Endothelial cell of umbilical vein (primary cell): ENCODE results near the gene SUPT16H. TPM values are rescaled to one million over a fixed set of nuclear protein-coding genes. Genes with fewer than 3 reads are reported as not detected.

Source experiments
- BruUV-seq: library from RNA; stranded (reverse); fragments of 400-500 nt; replicated peaks from 2 replicates; lab custom pipeline; 2021; lab: Mats Ljungman, UMichigan
- CTCF ChIA-PET: fragments of 300-600, 350-600 bp; sonication (Branson Sonifier 250); formaldehyde crosslinking; loops from one replicate; lab custom pipeline; 2021; ENCODE audit warnings: antibody characterized with exemption, inconsistent platforms; lab: Charles Lee
- POLR2A ChIA-PET: fragments of 300-600, 350-600 bp; sonication (Branson Sonifier 250); formaldehyde crosslinking; loops from one replicate; lab custom pipeline; 2021; ENCODE audit warnings: antibody characterized with exemption, inconsistent platforms; lab: Charles Lee
- DNase-seq: peaks from one replicate; pipeline ENCODE4 v3.0.0-alpha.2; 2011; ENCODE audit warnings: low read depth, low spot score
- FAIRE-seq: peaks from 2 replicates; lab custom pipeline; 2011; peaks lifted over from hg19 to GRCh38; lab: Jason Lieb, UNC
- H2AFZ ChIP-seq: 2 replicates; pipeline ENCODE4 v1.6.0; 2012; ENCODE audit warnings: low read depth, low read length, control low read depth, inconsistent platforms
- H3K27ac ChIP-seq: 2 replicates; pipeline ENCODE4 v1.5.1; 2011; ENCODE audit warnings: low read depth, mild to moderate bottlenecking, control low read depth, low read length, moderate library complexity; ENCODE audit not compliant: insufficient read depth
- H3K27me3 ChIP-seq, 2 experiments: 2 replicates each; pipeline versions ENCODE4 v1.6.0 to v1.6.1; 2011; ENCODE audit warnings: low read length in 2 of 2, mixed read lengths in 1 of 2; ENCODE audit not compliant: control insufficient read depth in 2 of 2, insufficient read depth in 2 of 2
- H3K36me3 ChIP-seq, 2 experiments: 2 replicates in 1 of 2; 3 replicates in 1 of 2; pipeline ENCODE4 v1.5.1; 2011; ENCODE audit warnings: low read length in 2 of 2, mild to moderate bottlenecking in 1 of 2, moderate library complexity in 1 of 2; ENCODE audit not compliant: control insufficient read depth in 2 of 2, insufficient read depth in 2 of 2; ENCODE audit errors: extremely low read depth in 1 of 2
- H3K4me1 ChIP-seq: 3 replicates; pipeline ENCODE4 v1.5.1; 2011; ENCODE audit warnings: mild to moderate bottlenecking, low read length; ENCODE audit not compliant: control insufficient read depth, insufficient read depth; ENCODE audit errors: extremely low read depth
- H3K4me2 ChIP-seq: 2 replicates; pipeline ENCODE4 v1.6.1; 2011; ENCODE audit warnings: low read length, control low read depth, mixed read lengths; ENCODE audit not compliant: insufficient read depth
- H3K4me3 ChIP-seq, 3 experiments: fragments of 200-600 bp in 1 of 3; sonication (generic), shearing (Covaris generic) in 1 of 3; replicated peaks in 1 of 3; 2 replicates each; pipeline ENCODE4 v1.5.1; 2011 to 2016; ENCODE audit warnings: control low read depth in 3 of 3, low read length in 3 of 3, mild to moderate bottlenecking in 2 of 3, inconsistent platforms in 1 of 3, low read depth in 1 of 3, moderate library complexity in 1 of 3; ENCODE audit not compliant: insufficient read depth in 1 of 3
- H3K79me2 ChIP-seq: 2 replicates; pipeline ENCODE4 v1.6.0; 2012; ENCODE audit warnings: low read length, inconsistent platforms; ENCODE audit not compliant: control insufficient read depth, insufficient read depth
- H3K9ac ChIP-seq: replicated peaks from 2 replicates; pipeline ENCODE3; 2011; ENCODE audit warnings: low read length, control low read depth; ENCODE audit not compliant: insufficient read depth; ENCODE audit errors: extremely low read depth
- H3K9me1 ChIP-seq: replicated peaks from 3 replicates; pipeline ENCODE4 v1.6.0; 2011; ENCODE audit warnings: mild to moderate bottlenecking, low read length; ENCODE audit not compliant: control insufficient read depth, insufficient read depth; ENCODE audit errors: extremely low read depth
- H3K9me3 ChIP-seq: replicated peaks from 2 replicates; pipeline ENCODE4 v1.5.1; 2012; ENCODE audit warnings: low read length, inconsistent platforms; ENCODE audit not compliant: control insufficient read depth, insufficient read depth
- H4K20me1 ChIP-seq: replicated peaks from 2 replicates; pipeline ENCODE3; 2011; ENCODE audit warnings: mild to moderate bottlenecking, low read length; ENCODE audit not compliant: control insufficient read depth, insufficient read depth; ENCODE audit errors: extremely low read depth
- EZH2 ChIP-seq: IDR thresholded peaks from 2 replicates; pipeline ENCODE4 v1.6.1; 2012; ENCODE audit warnings: borderline replicate concordance, low read depth, mild to moderate bottlenecking, moderate library complexity, low read length, inconsistent platforms; ENCODE audit not compliant: severe bottlenecking
- FOS ChIP-seq: IDR thresholded peaks from 2 replicates; pipeline ENCODE4 v1.6.1; 2011; ENCODE audit warnings: mild to moderate bottlenecking, low read length, moderate library complexity, borderline replicate concordance; ENCODE audit not compliant: insufficient read depth
- GATA2 ChIP-seq: IDR thresholded peaks from 2 replicates; pipeline ENCODE4 v1.7.0; 2011; ENCODE audit warnings: low read depth, mild to moderate bottlenecking, moderate library complexity, mixed read lengths, low read length; ENCODE audit not compliant: insufficient read length, insufficient read depth
- JUN ChIP-seq: IDR thresholded peaks from 2 replicates; pipeline ENCODE4 v1.6.1; 2011; ENCODE audit warnings: borderline replicate concordance, low read depth; ENCODE audit not compliant: insufficient read length, insufficient read depth
- MAX ChIP-seq: IDR thresholded peaks from 2 replicates; pipeline ENCODE4 v1.6.1; 2011; ENCODE audit not compliant: insufficient read depth, insufficient read length
- MYC ChIP-seq: IDR thresholded peaks from one replicate; pipeline ENCODE4 v1.6.1; 2011; ENCODE audit warnings: mild to moderate bottlenecking, low read depth, low read length
- POLR2A ChIP-seq: IDR thresholded peaks from 2 replicates; pipeline ENCODE4 v1.6.1; 2012; ENCODE audit warnings: low read depth, mild to moderate bottlenecking, control low read depth, low read length
- POLR2AphosphoS5 ChIP-seq: IDR thresholded peaks from 2 replicates; pipeline ENCODE4 v1.6.1; 2012; ENCODE audit warnings: low read depth, mild to moderate bottlenecking, control low read depth, low read length, moderate library complexity; ENCODE audit not compliant: insufficient read depth
- dilution Hi-C: fragments of 300-500 bp; cut with MboI; formaldehyde crosslinking; loops from one replicate; pipeline ENCODE4 v1.15.0; 2019; ENCODE audit warnings: low sequenced_read_pairs; ENCODE audit not compliant: extremely low pct_ligation_motif_present
- intact Hi-C: fragments of 100-400 bp; cut with micrococcal nuclease; formaldehyde crosslinking; loops from one replicate; pipeline ENCODE4 v1.10.0; 2022
- polyA plus RNA-seq, 4 experiments: library from polyadenylated mRNA; depleted of rRNA in 3 of 4; stranded (reverse) in 3 of 4; unstranded in 1 of 4; fragments of >200 nt; gene quantifications; 2 replicates each; pipeline versions ENCODE4 v1.2.1 to v1.2.3, GENCODE V29; 2011 to 2012; ENCODE audit warnings: missing spikeins in 1 of 4
- total RNA-seq: library from RNA; stranded (reverse); gene quantifications from 2 replicates; pipeline ENCODE4 v1.2.3, GENCODE V29; 2021
- TF ChIP-seq, protein P1 (sequence below), 2 donors: IDR thresholded peaks; 1 replicate in 1 of 2; 2 replicates in 1 of 2; pipeline ENCODE4 v1.5.1; 2011; ENCODE audit warnings: low read length in 2 of 2, mild to moderate bottlenecking in 2 of 2, moderate library complexity in 2 of 2, control low read depth in 1 of 2, inconsistent platforms in 1 of 2, low read depth in 1 of 2; ENCODE audit not compliant: insufficient read depth in 1 of 2; ENCODE audit errors: extremely low read depth in 1 of 2

SUPT16H gene
- total and polyA plus RNA-seq, 2 donors (not counting 3 experiments of a cell fraction or from before 2014, with no cell fraction given): 53.1 to 100 TPM

DNA sequence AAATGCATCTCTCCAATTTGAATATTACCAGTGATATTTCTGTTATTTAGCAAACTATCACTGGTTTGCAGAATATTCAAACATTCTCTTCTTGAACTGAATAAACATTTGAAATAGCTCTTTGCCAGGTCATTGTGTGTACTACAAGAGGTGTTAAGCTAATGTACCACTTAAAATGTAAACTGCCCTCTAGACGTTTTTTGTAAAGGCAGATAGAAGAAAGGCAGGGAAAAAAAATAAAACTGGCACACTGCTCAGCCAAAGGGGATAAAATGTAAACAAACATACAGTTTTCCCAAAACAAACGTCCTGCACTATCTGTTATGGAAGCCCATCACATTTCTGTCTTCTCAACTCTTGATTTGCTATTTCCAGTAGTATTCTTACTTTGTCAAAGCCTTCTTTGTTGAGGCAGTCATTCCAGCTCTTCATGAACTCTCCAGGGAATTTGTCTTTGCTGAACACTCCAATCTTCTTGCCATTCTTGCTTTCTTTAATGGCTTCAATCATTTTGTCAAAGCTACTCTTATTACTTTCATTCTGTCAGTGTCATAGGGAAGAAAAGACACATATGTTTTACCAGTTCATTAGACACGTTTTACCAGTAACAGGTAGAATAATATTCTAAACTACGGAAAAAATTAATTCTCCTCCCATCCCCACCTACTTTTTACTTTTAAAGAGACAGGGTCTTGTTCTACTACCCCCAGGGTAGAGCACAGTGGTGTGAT is 13.7 kb downstream of the SUPT16H start:
- intact Hi-C loops: loop anchor here (5.0 kb wide), 1 partner anchor 187 kb away; no protein-coding TSS in a partner anchor

More for the DNA sequence above, 13.7 kb downstream of the SUPT16H start:
- TF ChIP-seq EZH2 (no peak), GATA2 (no peak), MYC (no peak), JUN (no peak), FOS (no peak), MAX (no peak), POLR2A (no peak), POLR2AphosphoS5 (no peak)
- TF ChIP-seq, protein P1, sequence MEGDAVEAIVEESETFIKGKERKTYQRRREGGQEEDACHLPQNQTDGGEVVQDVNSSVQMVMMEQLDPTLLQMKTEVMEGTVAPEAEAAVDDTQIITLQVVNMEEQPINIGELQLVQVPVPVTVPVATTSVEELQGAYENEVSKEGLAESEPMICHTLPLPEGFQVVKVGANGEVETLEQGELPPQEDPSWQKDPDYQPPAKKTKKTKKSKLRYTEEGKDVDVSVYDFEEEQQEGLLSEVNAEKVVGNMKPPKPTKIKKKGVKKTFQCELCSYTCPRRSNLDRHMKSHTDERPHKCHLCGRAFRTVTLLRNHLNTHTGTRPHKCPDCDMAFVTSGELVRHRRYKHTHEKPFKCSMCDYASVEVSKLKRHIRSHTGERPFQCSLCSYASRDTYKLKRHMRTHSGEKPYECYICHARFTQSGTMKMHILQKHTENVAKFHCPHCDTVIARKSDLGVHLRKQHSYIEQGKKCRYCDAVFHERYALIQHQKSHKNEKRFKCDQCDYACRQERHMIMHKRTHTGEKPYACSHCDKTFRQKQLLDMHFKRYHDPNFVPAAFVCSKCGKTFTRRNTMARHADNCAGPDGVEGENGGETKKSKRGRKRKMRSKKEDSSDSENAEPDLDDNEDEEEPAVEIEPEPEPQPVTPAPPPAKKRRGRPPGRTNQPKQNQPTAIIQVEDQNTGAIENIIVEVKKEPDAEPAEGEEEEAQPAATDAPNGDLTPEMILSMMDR (IDR thresholded peaks at IDR 0.05; ENCODE audit: extremely low read depth in 1 of 2, insufficient read depth in 1 of 2, low read depth in 1 of 2, low read length in 2 of 2): no peak
- peaks cover 16% of the 10 kb centered on the region for H3K79me2 ChIP-seq
- peaks cover 20 to 26% of the 10 kb centered on the region in 2 experiments for H3K36me3 ChIP-seq
- H3K27me3 ChIP-seq: no peaks in the 10 kb centered on the region
- dilution Hi-C loops: no loop called here
- DNase-seq (no peak), FAIRE-seq (no peak)
- H3K27ac ChIP-seq: no peak overlapping the region
- no peak overlapping the region for H2AFZ ChIP-seq
- H3K9ac ChIP-seq: no peak overlapping the region
- no peaks in the 10 kb centered on the region for H4K20me1 ChIP-seq
- ChIA-PET CTCF (interaction anchor here (0.7 kb wide), 1 partner anchor 14 kb away, joined by 3 read pairs; the partner anchor contains the start of gene SUPT16H), POLR2A (no interaction called here)
- no peaks in the 10 kb centered on the region for H3K9me1 ChIP-seq
- H3K4me2 ChIP-seq: no peak overlapping the region
- no TSS peak for BruUV-seq
- no peak overlapping the region for H3K4me3 ChIP-seq
- H3K4me1 ChIP-seq: no peaks in the 10 kb centered on the region
- no peaks in the 10 kb centered on the region for H3K9me3 ChIP-seq
